HepG2 (cell line): ENCODE data around the gene CBR4. TPM values are rescaled to one million over a fixed set of nuclear protein-coding genes. Genes with fewer than 3 reads are reported as not detected.

ENCODE experiments used
- ATAC-seq: fragments of 200-7000 bp; cut with Tn5 transposase; 3 replicates; pipeline ENCODE4 v1.9.1; 2020; ENCODE audit warnings: mild to moderate bottlenecking, moderate library complexity
- BruUV-seq: library from RNA; stranded (reverse); fragments of 400-500 nt; replicated peaks from 2 replicates; lab custom pipeline; 2021; lab: Mats Ljungman, UMichigan
- CTCF ChIA-PET: fragments of 300-600 bp; formaldehyde crosslinking; extraction: SDS; loops from one replicate; lab custom pipeline; 2021; ENCODE audit warnings: low total read pairs, inconsistent platforms, low intra/inter-chr PET ratio; lab: Yijun Ruan, JAX
- POLR2A ChIA-PET: fragments of 350-600 bp; sonication (Branson Sonifier 250); formaldehyde crosslinking; loops from one replicate; lab custom pipeline; 2020; ENCODE audit warnings: antibody characterized with exemption, inconsistent platforms; lab: Yijun Ruan, JAX
- DNase-seq: peaks from one replicate; pipeline ENCODE4 v3.0.0-alpha.2; 2015; ENCODE audit warnings: low spot score
- FAIRE-seq: peaks from 3 replicates; lab custom pipeline; 2011; peaks lifted over from hg19 to GRCh38; lab: Jason Lieb, UNC
- H2AFZ ChIP-seq: one replicate; pipeline ENCODE4 v1.6.1; 2011; ENCODE audit warnings: low read length, inconsistent platforms
- H3K27ac ChIP-seq: fragments of 300-600 bp; 3 replicates; pipeline ENCODE4 v1.8.0; 2011; ENCODE audit warnings: mixed run types, mild to moderate bottlenecking, mixed read lengths, low read length, inconsistent platforms; ENCODE audit not compliant: insufficient read depth; ENCODE audit errors: extremely low read length
- H3K27me3 ChIP-seq, 2 experiments: fragments of 200-600 bp in 1 of 2; 2 replicates in 1 of 2; 3 replicates in 1 of 2; pipeline versions ENCODE4 v1.6.0 to v1.8.0; 2011; ENCODE audit warnings: low read length in 2 of 2, mild to moderate bottlenecking in 2 of 2, moderate library complexity in 2 of 2, inconsistent platforms in 1 of 2; ENCODE audit not compliant: insufficient read depth in 2 of 2, control insufficient read depth in 1 of 2
- H3K36me3 ChIP-seq, 2 experiments: fragments of 200-600 bp in 1 of 2; replicated peaks in 1 of 2; 2 replicates in 1 of 2; 3 replicates in 1 of 2; pipeline versions ENCODE4 v1.5.1 to v1.8.0; 2011; ENCODE audit warnings: low read length in 2 of 2, inconsistent platforms in 1 of 2; ENCODE audit not compliant: insufficient read depth in 2 of 2, control insufficient read depth in 1 of 2
- H3K4me1 ChIP-seq: 2 replicates; pipeline ENCODE4 v1.5.1; 2012; ENCODE audit warnings: low read length, inconsistent platforms; ENCODE audit not compliant: insufficient read depth
- H3K4me2 ChIP-seq: 2 replicates; pipeline ENCODE4 v1.6.0; 2011; ENCODE audit warnings: low read depth, low read length, inconsistent platforms
- H3K4me3 ChIP-seq, 3 experiments: fragments of 200-600 bp in 1 of 3; sonication (generic), shearing (Covaris generic) in 1 of 3; replicated peaks in 1 of 3; 2 replicates each; pipeline ENCODE4 v1.5.1; 2011 to 2016; ENCODE audit warnings: low read length in 3 of 3, inconsistent platforms in 2 of 3, low read depth in 2 of 3, mild to moderate bottlenecking in 2 of 3, control low read depth in 1 of 3, mixed read lengths in 1 of 3; ENCODE audit not compliant: insufficient read depth in 1 of 3
- H3K79me2 ChIP-seq: one replicate; pipeline ENCODE4 v1.6.1; 2011; ENCODE audit warnings: low read length, inconsistent platforms; ENCODE audit not compliant: insufficient read depth
- H3K9ac ChIP-seq: 2 replicates; pipeline ENCODE4 v1.6.0; 2011; ENCODE audit warnings: mild to moderate bottlenecking, low read depth, low read length, inconsistent platforms; ENCODE audit not compliant: insufficient read depth
- H3K9me3 ChIP-seq: 2 replicates; pipeline ENCODE4 v1.5.1; 2012; ENCODE audit warnings: mild to moderate bottlenecking, low read length
- H4K20me1 ChIP-seq: 2 replicates; pipeline ENCODE4 v1.6.0; 2011; ENCODE audit warnings: inconsistent platforms, mild to moderate bottlenecking, low read length, moderate library complexity; ENCODE audit not compliant: insufficient read depth
- DRAP1 ChIP-seq: IDR thresholded peaks from 2 replicates; pipeline ENCODE4 v1.6.1; 2016; ENCODE audit warnings: missing genetic modification reagents, missing compliant biosample characterization
- EHMT2 ChIP-seq: fragments of 200-600 bp; sonication (generic); IDR thresholded peaks from 2 replicates; pipeline ENCODE4 v1.7.0; 2017; ENCODE audit warnings: antibody characterized with exemption, low read depth, low read length, borderline replicate concordance
- HNF4A ChIP-seq: sonication (generic); formaldehyde crosslinking; IDR thresholded peaks from 2 replicates; pipeline ENCODE4 v1.4.0; 2020; ENCODE audit warnings: missing genetic modification reagents
- ISL2 ChIP-seq: sonication (generic); formaldehyde crosslinking; IDR thresholded peaks from 2 replicates; pipeline ENCODE4 v1.5.0; 2020; ENCODE audit warnings: missing genetic modification reagents
- KAT8 ChIP-seq: IDR thresholded peaks from 2 replicates; pipeline ENCODE4 v1.6.1; 2016; ENCODE audit warnings: missing genetic modification reagents, missing compliant biosample characterization
- KLF16 ChIP-seq, 2 experiments: sonication (generic) in 1 of 2; formaldehyde crosslinking in 1 of 2; IDR thresholded peaks; 2 replicates each; pipeline versions ENCODE4 v1.6.1 to v1.8.0; 2016 to 2023; ENCODE audit warnings: missing genetic modification reagents in 2 of 2, missing compliant biosample characterization in 1 of 2
- MBD4 ChIP-seq: IDR thresholded peaks from 2 replicates; pipeline ENCODE4 v1.6.1; 2012; ENCODE audit warnings: low read length, inconsistent platforms, borderline replicate concordance
- NCOR1 ChIP-seq: fragments of 200-600 bp; sonication (generic); IDR thresholded peaks from 2 replicates; pipeline ENCODE4 v1.7.0; 2017; ENCODE audit warnings: antibody characterized with exemption, low read length, borderline replicate concordance
- NR2F2 ChIP-seq: IDR thresholded peaks from 2 replicates; pipeline ENCODE4 v1.6.1; 2012; ENCODE audit warnings: low read depth, inconsistent platforms, borderline replicate concordance
- SAP130 ChIP-seq: IDR thresholded peaks from 2 replicates; pipeline ENCODE4 v1.6.1; 2016; ENCODE audit warnings: low read depth
- TEF ChIP-seq: sonication (generic); formaldehyde crosslinking; IDR thresholded peaks from 2 replicates; pipeline ENCODE4 v1.5.0; 2020; ENCODE audit warnings: missing genetic modification reagents
- TERF1 ChIP-seq: sonication (generic); formaldehyde crosslinking; IDR thresholded peaks from 2 replicates; pipeline ENCODE4 v1.8.0; 2022; ENCODE audit warnings: mild to moderate bottlenecking, missing genetic modification reagents, moderate library complexity
- TFE3 ChIP-seq: IDR thresholded peaks from 2 replicates; pipeline ENCODE4 v1.6.1; 2016
- ZNF597 ChIP-seq: sonication (generic); formaldehyde crosslinking; IDR thresholded peaks from 2 replicates; pipeline ENCODE4 v1.5.0; 2020; ENCODE audit warnings: missing genetic modification reagents
- ZNF644 ChIP-seq: IDR thresholded peaks from 2 replicates; pipeline ENCODE4 v1.6.1; 2016; ENCODE audit warnings: low read depth
- ZNF747 ChIP-seq: sonication (generic); formaldehyde crosslinking; IDR thresholded peaks from 2 replicates; pipeline ENCODE4 v1.8.1; 2023; ENCODE audit warnings: missing genetic modification reagents, mild to moderate bottlenecking, borderline replicate concordance
- WGBS: methylation state at CpG from one replicate; pipeline ENCODE4 v1.1.6; 2017; ENCODE audit warnings: low lambda C conversion rate; 5-methylcytosine and 5-hydroxymethylcytosine counted together
- in situ Hi-C: cut with HindIII; loops from 2 replicates; pipeline ENCODE4 v1.10.0; 2017; ENCODE audit warnings: low pct_unique_long_range_greater_than_20kb; ENCODE audit not compliant: extremely low pct_ligation_motif_present
- intact Hi-C: fragments of 100-400 bp; cut with micrococcal nuclease; formaldehyde crosslinking; loops from one replicate; pipeline ENCODE4 v1.10.0; 2022; ENCODE audit not compliant: unreplicated experiment
- polyA plus RNA-seq, 8 experiments: library from polyadenylated mRNA; depleted of rRNA in 3 of 8; stranded (reverse) in 7 of 8; unstranded in 1 of 8; fragments of >200 nt; fragmentation: Illumina TruSeq in 4 of 8; extraction: Trizol in 4 of 8; gene quantifications; 2 replicates each; pipeline versions ENCODE4 v1.2.1 to v1.2.3, GENCODE V29; 2011 to 2016; ENCODE audit warnings: low read depth in 4 of 8, missing spikeins in 1 of 8, mixed read lengths in 1 of 8; ENCODE audit not compliant: insufficient read depth in 1 of 8
- total RNA-seq, 5 experiments: library from RNA; depleted of rRNA; stranded (reverse); fragments of >200 nt; fragmentation: Illumina TruSeq; extraction: Trizol; gene quantifications; 2 replicates each; pipeline ENCODE4 v1.2.3, GENCODE V29; 2016; ENCODE audit warnings: low read depth in 1 of 5

Gene CBR4
- total and polyA plus RNA-seq, 2 of the 13 experiments (the other 11 are each of a cell fraction or from before 2014, with no cell fraction given), result 7.3 to 20.7 TPM

GRCh38 chr4:169005453-169006099 is 4.5 kb downstream of the CBR4 start:
- ChIA-PET CTCF (interaction anchor here (1.8 kb wide), 1 partner anchor 82 kb away, joined by 10 read pairs; no protein-coding TSS in a partner anchor), POLR2A (no interaction called here)
- BruUV-seq, result no TSS peak
- TF ChIP-seq TERF1 (CRISPR knock-in tag), result no peak
- TF ChIP-seq KLF16 (CRISPR knock-in tag; IDR thresholded peaks at IDR 0.05), result 0 out of 4 replicates have a peak, but pooled peaks of 1 of the 2 experiments have one; percentile 26
- TF ChIP-seq HNF4A, result peak; percentile 79
- no peak for TF ChIP-seq ZNF597 (CRISPR knock-in tag)
- TF ChIP-seq NCOR1, result peak; percentile 85; the same call in 1 of the 2 replicates
- 0 out of 2 replicates have a peak, but pooled peaks have one; percentile 71 for TF ChIP-seq MBD4
- TF ChIP-seq ZNF644 (CRISPR knock-in tag), result no peak
- TF ChIP-seq ISL2, result 0 out of 2 replicates have a peak, but pooled peaks have one; percentile 28
- no peak for TF ChIP-seq ZNF747 (CRISPR knock-in tag)
- TF ChIP-seq NR2F2, result peak; percentile 52; the same call in 1 of the 2 replicates
- no peak for TF ChIP-seq EHMT2
- TF ChIP-seq SAP130 (CRISPR knock-in tag), result peak; percentile 49; the same call in 1 of the 2 replicates
- TF ChIP-seq KAT8 (CRISPR knock-in tag), result 0 out of 2 replicates have a peak, but pooled peaks have one; percentile 17
- peak; percentile 74; the same call in 1 of the 2 replicates for TF ChIP-seq TEF
- TF ChIP-seq DRAP1 (CRISPR knock-in tag), result no peak
- TF ChIP-seq TFE3, result peak; percentile 65; the same call in 1 of the 2 replicates

More at GRCh38 chr4:169005453-169006099, 4.5 kb downstream of the CBR4 start:
- H3K9ac ChIP-seq, result no peak overlapping the region
- in situ Hi-C loops, result loop anchor here (10.0 kb wide), 2 partner anchors 81 to 479 kb away; no protein-coding TSS in a partner anchor
- H3K27me3 ChIP-seq, result peaks cover 0 to 2% of the 10 kb centered on the region in 2 experiments; a peak in 1 of 5 replicates
- H2AFZ ChIP-seq, result no peak overlapping the region
- H3K79me2 ChIP-seq, result peaks cover 25% of the 10 kb centered on the region
- no peaks in the 10 kb centered on the region for H3K9me3 ChIP-seq
- ATAC-seq (peak; percentile 21; the same call in 1 of the 3 replicates), DNase-seq (peak; percentile 65), FAIRE-seq (peak; percentile 68)
- peaks cover 51% of the 10 kb centered on the region for H3K4me1 ChIP-seq
- H3K4me2 ChIP-seq, result peak overlapping the region; percentile 50
- peaks cover 3 to 17% of the 10 kb centered on the region in 2 experiments; a peak in 4 of 5 replicates for H3K36me3 ChIP-seq
- intact Hi-C loops, result loop anchor here (1.0 to 10.0 kb wide), 2 partner anchors 82 to 559 kb away; no protein-coding TSS in a partner anchor
- H3K4me3 ChIP-seq, result peak overlapping the region in 1 of 3 experiments; percentile 5; a peak in 2 of 6 replicates
- peak overlapping the region; percentile 54 for H3K27ac ChIP-seq
- WGBS, result 3% methylated on average over 1 of the region's 1 CpG
- H4K20me1 ChIP-seq, result no peaks in the 10 kb centered on the region
